Stimulated activated CD4-positive, alpha-beta T cell treated with anti-CD3 and anti-CD28 coated beads, Interleukin-4, amount 100 ng/mL, for 1 hour (primary cell): ENCODE measurements around the gene SBF2.

Experiments
- DNase-seq: peaks from one replicate; pipeline ENCODE4 v3.0.0-alpha.2; 2020

The SBF2 gene

GRCh38 chr11:10317151-10317755 is 23.2 kb upstream of the SBF2 start:
- no peak for DNase-seq

- DNase-seq: no peak
Observed at GRCh38 chr11:10315083-10315482, 21.1 kb upstream of the SBF2 start.

DNA sequence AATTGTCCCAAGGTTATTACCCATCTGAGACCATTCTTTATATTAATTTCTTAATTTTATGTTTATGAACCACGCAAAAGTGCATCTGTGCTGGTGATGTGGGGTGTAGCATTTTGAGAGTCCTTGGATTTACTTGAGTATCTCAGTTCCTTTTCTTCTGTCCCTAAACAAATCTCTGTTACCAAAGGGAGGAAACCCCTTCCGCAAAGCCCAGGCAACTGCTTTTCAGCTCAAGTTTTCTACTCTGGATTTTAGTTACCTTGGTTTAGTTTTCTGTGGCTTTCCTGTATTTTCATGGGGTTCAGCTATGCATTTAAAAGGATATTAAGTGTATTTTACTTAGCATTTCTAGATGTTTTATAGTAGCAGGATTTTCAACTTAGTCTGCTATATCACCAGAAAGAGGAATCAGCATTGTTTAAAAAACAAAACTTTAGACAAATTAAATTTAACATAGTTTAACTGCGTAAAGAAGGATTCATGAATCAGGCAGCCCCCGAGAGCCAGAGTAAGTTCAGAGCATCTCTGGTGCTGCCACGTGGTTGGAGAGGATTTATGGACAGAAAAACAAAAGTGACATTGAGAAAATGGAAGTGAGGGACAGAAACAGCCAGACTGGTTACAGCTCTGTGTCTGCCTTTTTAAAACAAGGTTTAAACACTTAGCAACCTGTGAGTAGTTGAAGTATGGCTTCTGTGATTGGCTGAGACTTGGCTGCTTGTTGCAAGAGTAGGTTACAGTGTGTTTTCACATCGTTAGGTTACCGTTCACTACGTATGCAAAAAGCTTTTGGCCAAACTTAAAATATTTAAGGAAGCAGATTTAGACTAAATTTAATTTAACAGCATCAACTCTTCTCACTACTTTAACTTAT is 20.4 kb upstream of the SBF2 start:
- no peak for DNase-seq

DNA sequence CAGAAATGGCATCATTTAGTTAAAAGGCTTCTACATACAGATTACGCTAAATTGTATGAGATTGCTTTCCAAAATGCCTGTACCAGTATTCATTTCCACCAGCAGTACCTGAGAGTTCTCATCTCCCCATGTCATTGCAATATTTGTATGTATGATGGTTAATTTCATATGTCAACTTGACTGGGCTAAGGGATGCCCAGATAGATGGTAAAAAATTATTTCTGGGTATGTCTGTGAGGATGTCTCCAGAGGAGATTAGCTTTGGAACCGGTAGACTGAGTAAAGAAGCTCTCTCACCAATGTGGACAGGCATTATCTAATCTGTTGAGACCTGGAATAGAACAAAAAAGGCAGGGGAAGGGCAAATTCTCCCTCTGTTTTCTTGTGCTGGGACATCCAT is 17.8 kb upstream of the SBF2 start:
- DNase-seq: no peak

DNA sequence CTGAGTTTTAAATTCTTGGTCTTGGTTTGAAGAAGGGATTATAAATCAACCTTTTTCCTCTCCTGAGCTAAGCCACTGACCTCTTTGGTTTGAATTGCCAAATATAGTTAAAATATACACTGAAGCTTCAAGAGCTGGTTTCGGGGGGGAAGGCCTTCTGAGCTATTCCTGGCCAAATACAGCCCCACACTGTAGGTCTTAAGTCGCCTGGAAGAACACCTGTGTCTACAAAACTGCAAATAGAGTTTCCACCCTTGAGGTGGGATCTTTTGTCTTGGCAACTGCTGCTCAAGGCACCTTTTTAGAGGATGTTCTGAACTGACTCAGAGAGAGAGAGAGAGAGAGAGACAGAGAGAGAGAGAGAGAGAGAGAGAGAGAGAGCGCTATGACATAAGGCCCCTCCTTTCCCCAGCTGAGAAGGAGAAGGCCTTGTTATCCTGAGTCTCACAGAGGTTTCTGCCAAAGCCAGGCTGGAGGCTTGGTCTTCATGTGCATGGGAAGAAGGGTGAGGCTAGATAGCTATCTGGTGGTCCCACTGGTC is 16.4 kb upstream of the SBF2 start:
- DNase-seq: no peak

DNA sequence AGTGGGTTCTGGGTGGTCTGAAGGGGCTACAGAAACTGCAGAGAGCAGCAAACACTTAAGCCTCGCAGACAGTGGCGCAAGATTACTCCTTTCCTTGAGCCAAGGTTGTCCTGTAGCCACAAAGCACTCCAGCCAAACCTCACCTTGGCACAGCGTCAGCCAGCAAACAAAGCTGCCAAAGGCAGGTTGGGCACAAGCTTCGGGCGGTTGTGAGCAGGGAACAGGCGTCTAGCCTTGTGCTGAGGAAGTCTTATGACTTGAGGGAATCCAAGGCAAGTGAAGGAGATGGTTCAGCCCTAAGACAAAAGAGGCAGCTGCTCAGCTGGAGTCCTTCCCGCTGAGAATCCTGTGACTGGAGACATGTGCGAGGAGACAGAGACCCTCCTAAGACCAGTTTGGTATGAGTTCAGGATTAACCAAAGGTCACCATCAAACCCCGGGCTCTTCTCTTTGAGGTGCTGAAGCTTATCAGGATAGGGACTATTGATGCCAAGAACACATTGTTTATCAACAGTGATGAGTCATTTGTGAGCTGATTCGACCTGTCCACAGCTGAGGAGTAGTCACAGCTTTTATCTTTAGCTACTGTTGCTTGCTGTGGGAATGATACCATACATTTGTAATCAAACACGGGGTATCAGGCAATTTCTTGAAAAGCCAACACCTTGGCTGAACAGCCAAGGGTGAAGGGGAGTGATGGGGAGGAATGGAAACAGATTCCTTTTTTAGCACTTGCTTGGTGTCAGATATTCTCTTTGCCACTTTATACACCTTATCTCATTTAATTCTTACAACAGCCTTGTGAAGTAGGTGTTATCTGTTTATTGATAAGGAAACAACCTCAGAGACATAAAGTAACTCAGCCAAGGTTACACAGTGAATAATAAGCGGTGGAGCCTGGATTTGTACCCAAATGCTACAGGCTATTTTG is 15.4 kb upstream of the SBF2 start:
- no peak for DNase-seq

- DNase-seq: no peak
Observed at GRCh38 chr11:10308201-10308954, 14.4 kb upstream of the SBF2 start.

DNA sequence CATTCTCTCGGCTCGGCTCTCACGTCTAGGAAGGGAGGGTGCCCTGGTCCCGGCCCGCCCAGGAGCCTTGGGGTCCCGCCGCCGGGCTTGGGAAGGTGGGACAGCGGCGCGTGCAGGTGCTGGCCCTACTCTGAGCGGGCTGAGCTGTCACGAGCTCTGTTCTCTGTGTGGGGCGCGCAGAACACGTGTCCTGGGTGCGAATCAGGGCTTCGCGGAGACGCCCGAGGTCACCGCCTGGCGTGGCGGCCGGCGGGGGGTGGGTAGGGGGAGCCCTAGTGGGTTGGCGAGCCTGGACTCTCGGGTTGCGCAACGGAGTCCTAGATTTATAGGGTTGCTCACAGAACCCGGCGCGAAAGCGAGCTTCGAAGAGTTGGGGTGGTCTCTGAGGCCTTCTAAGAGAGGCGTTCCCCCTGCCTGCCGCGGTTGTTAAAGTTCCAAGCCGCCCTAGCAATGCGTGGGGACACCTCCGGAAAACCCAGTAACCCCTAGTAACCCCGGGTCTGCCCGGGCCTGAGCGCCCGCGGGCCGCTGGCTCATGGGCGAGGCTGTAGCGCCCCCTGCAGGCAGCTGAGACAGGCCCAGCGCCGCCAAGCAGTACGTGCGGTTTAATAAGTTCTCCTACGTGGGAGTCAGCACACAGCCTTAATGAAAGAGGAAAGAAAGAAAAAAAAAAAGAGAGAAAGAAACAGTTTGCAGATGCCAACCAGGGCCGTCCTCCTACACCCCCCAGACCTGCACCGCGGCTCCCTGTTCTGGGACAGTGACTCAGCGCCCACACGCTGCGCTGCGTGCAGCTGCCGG is 13.6 kb upstream of the SBF2 start:
- DNase-seq: peak; percentile 86

DNA sequence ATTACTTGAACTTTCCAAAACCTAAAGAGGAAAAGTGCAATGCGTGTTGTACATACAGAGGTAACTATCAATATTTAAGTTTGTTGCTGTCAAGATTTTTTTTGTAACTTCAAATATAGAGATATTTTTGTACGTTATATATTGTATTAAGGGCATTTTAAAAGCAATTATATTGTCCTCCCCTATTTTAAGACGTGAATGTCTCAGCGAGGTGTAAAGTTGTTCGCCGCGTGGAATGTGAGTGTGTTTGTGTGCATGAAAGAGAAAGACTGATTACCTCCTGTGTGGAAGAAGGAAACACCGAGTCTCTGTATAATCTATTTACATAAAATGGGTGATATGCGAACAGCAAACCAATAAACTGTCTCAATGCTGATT is 13.0 kb upstream of the SBF2 start:
- DNase-seq: no peak

DNA sequence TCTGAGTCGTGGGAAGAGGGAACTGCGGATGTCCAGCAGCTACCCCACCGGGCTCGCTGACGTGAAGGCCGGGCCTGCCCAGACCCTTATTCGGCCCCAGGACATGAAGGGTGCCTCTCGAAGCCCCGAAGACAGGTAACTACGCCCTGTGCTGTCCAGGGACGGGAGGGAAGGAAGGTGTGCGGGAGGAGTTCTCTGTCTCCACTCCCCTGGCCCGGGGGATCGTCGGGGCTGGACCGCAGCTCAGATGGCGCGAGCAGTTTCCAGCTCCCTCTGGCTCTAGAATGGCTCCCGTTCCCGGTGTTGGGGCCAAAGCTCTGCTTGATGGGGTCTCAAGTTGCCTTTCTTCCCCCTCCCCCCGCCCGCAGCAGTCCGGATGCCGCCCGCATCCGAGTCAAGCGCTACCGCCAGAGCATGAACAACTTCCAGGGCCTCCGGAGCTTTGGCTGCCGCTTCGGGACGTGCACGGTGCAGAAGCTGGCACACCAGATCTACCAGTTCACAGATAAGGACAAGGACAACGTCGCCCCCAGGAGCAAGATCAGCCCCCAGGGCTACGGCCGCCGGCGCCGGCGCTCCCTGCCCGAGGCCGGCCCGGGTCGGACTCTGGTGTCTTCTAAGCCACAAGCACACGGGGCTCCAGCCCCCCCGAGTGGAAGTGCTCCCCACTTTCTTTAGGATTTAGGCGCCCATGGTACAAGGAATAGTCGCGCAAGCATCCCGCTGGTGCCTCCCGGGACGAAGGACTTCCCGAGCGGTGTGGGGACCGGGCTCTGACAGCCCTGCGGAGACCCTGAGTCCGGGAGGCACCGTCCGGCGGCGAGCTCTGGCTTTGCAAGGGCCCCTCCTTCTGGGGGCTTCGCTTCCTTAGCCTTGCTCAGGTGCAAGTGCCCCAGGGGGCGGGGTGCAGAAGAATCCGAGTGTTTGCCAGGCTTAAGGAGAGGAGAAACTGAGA is 12.2 kb upstream of the SBF2 start:
- DNase-seq: peak; percentile 16

DNA sequence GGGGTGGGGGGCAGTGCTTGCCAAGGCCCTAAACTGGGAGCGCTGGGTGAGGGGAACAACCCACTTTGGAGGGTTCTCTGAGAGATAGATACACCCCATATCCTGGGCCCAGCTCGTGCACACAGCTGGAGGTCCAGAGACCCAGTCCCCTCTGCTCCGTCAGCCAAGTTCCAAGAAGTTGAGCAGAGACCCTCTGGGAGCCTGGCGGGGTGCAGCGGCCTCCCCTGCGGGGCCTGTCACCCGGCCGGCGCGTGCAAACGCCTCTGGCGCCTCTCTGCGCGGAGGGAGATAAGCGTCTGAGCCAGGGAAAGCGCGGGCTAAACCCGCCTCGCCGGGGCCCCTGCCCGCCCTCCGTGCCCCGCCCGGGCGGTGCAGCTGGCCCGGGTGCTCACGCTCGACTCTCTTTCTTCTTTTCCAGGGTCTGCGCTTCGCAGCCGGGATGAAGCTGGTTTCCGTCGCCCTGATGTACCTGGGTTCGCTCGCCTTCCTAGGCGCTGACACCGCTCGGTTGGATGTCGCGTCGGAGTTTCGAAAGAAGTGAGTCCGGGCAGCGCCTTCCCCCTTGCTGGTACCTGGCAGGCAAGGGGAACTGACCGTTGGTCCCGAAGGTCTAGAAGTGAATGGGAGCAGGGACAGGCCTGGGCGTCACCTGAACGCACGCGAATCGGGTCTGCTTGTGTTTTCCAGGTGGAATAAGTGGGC is 11.4 kb upstream of the SBF2 start:
- DNase-seq: peak; percentile 26

DNA sequence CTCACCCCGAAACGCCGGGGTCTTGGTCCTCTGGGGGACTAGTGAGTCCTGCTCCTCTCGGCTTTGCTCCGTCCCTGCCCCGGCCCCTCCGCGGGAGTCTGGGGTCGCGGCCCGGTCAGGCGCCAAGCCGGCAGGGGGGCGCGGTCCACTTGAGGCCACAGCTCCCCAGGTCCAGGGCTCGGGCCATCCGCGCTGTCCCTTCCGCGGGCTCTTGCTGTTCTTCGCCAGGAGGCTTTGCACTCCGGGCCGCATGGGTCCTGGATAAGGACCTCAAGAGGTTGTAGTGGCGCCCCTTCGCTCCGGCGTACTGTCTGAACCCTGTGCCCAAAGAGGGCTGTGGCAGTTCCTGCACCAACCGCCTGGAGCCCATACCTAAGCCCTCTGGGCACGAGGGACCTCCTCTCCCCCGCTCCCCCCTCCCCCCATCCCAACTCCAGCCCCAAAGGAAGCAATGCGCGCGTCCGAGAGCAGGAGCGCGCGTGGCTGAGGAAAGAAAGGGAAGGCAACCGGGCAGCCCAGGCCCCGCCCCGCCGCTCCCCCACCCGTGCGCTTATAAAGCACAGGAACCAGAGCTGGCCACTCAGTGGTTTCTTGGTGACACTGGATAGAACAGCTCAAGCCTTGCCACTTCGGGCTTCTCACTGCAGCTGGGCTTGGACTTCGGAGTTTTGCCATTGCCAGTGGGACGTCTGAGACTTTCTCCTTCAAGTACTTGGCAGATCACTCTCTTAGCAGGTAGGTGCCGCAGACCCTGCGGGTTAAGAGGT is 10.7 kb upstream of the SBF2 start, which contains the start of gene ADM:
TSS of gene ADM (plus strand) at position 579 of the 767 bp plus-strand sequence. CDS start 628 bp downstream, outside the sequence.
- DNase-seq: peak; percentile 37

DNA sequence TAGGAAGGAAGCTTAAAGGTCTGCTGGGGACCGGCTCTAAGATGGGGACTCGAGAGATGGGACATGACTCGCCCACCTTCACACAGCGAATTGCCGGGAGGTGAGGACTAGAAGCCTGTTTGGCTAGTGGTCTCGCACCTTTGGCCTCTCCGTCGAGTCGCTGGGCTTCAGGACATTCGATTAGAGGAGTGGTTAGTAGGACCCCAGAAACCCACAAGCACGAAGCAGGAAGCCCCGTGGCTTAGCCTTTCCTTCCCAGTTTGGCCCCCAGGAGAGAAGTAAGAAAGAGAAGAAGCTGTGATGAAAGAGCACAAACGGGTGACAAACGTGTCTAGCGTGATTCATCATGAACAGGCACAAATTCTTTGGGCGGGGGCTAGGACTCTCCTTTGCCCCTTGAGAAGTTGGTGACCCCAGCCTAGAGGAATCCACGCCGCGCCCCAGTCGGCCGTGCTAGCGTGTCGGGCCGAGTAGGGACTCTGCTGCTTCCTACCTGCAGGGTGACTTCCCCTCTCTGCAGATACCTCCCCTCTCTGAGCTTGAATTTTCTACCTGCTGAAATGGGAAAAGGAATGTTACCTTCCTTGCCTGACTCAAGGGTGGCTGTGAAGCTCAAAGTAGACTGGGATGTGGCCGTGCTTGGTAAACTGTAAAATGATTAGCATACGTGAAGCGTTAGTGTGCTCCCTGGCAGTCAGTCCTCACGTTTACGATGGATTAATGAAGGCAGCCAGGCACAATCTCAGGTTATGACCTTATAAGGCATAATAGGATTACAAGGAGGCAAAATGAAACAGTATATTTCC is 9.7 kb upstream of the SBF2 start:
- DNase-seq: peak; percentile 24

DNA sequence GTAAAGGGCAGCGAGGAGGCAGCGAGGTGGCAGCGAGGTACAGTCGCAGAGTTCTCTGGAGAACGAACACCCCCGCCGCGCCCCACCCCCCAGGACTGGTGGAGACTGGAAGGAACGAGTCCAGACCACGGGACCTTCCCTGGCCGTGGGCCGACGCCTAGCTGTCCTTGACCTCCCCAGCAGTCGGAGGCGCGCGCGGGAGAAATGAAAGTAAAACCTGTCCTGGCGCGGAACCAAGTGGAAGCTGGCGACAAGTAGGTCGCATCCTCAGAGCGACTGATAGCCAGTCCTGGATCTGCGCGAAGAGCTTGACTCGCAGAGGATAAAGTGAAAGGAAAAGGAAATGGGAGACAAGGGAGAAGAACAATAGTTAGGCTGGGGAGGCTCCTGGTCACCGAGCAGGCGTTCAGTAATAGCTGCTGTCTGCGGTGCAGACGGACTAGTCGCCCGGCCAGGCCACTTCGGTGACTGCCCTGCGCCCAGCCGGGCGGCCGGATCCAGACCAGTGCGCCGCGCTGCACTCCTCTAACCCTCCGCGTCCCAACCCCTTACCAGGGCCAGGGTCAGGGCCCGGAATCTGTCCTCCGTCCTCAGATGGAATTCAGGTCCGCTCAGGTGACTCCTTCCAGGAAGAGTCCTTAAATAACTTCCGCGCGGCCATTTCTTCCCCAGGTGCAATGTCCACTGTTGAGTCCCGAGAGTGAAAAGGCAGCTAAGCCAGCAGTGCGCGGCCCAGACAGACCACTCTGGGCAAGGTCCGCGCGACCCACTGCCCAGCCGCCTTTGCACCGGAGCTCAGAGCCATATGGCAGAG is 8.9 kb upstream of the SBF2 start:
- DNase-seq: peak; percentile 63

DNA sequence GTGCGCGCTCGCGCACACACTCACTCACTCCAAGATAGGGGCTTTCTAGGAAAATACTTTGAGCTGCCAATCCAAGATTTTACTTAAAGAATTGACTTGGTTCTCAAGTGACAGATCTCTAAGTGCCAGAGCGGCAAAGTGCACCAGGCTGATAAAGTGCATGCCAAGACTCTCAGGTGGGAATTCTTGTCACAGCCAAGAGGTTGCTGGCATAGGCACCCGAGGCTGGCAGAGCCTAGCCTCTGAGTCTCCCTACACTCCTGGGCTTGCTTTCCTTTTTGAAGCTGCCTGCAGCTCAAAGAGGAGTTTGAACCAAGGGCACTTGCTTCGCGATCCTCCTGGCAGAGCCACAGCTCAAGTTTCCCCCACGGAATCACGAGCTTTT is 8.3 kb upstream of the SBF2 start:
- no peak for DNase-seq

- no peak for DNase-seq
Observed at GRCh38 chr11:10301656-10302358, 7.8 kb upstream of the SBF2 start.
